Uterus (tissue), 2 donors: Measurements from ENCODE around the gene NEGR1.

Experiments used
- POLR2A ChIP-seq, 2 donors: fragments of 450-650 bp; IDR thresholded peaks; one replicate each; pipeline ENCODE4 v1.6.1; 2016; ENCODE audit warnings: antibody characterized with exemption in 2 of 2, mild to moderate bottlenecking in 1 of 2, moderate library complexity in 1 of 2
- TF ChIP-seq, protein P1 (sequence below), 4 experiments: fragments of 200-600 bp in 2 of 4; fragments of 450-650 bp in 2 of 4; sonication (generic) in 2 of 4; IDR thresholded peaks; one replicate each; pipeline ENCODE4 v1.5.1; 2016 to 2019; ENCODE audit warnings: antibody characterized with exemption in 4 of 4, mild to moderate bottlenecking in 2 of 4, moderate library complexity in 1 of 4

DNA sequence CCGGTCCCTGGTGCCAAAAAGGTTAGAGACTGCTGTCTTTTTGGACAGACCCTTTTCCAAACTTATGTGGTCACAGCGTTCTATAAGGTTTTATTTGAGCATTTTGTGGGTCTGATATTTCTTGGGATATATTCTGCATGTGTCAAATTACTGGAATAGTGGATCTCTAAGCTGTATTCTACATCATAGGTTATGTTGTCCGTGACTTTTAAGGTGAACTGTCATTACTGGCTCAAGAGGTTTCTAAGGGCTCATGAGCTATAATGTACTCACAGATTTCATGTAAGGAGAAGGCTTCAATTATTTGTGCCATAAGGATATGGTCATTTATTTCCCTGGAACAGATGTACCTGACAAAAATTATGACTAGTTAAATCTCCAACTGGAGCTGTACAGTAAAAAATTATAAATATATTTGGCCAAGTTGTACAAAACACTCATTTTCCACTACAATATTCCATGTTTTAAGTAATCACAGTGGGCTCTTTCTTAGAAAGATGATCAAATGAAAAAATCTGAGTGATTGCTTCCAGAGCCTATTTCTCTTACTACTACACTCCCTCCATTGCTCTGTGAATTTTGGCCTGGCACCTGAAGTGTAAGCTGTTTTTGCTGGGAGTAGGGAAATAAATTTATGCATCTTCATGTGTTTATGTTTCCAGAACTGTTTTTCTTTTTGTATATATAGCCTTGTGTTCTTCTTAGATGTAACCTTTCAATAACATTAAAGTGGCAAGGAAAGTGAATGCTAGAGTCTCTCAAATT is 663.4 kb downstream of the NEGR1 start:
- TF ChIP-seq, protein P1, sequence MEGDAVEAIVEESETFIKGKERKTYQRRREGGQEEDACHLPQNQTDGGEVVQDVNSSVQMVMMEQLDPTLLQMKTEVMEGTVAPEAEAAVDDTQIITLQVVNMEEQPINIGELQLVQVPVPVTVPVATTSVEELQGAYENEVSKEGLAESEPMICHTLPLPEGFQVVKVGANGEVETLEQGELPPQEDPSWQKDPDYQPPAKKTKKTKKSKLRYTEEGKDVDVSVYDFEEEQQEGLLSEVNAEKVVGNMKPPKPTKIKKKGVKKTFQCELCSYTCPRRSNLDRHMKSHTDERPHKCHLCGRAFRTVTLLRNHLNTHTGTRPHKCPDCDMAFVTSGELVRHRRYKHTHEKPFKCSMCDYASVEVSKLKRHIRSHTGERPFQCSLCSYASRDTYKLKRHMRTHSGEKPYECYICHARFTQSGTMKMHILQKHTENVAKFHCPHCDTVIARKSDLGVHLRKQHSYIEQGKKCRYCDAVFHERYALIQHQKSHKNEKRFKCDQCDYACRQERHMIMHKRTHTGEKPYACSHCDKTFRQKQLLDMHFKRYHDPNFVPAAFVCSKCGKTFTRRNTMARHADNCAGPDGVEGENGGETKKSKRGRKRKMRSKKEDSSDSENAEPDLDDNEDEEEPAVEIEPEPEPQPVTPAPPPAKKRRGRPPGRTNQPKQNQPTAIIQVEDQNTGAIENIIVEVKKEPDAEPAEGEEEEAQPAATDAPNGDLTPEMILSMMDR (IDR thresholded peaks at IDR 0.05), result no peak
- no peak for TF ChIP-seq POLR2A (IDR thresholded peaks at IDR 0.05)
